GM23338 (cell line): ENCODE results near the gene OTOG. TPM values are rescaled to one million over a fixed set of nuclear protein-coding genes. Genes with fewer than 3 reads are reported as not detected.

ENCODE experiments used
- ATAC-seq: fragments of 200-7000 bp; cut with Tn5 transposase; 3 replicates; pipeline ENCODE4 v1.9.1; 2020
- DNase-seq: peaks from one replicate; pipeline ENCODE4 v3.0.0-alpha.2; 2015; ENCODE audit warnings: low spot score
- H2AFZ ChIP-seq: fragments of 200-600 bp; sonication (generic); 2 replicates; pipeline ENCODE4 v1.8.0; 2016; ENCODE audit warnings: antibody characterized with exemption, mild to moderate bottlenecking, moderate library complexity
- H3F3A ChIP-seq: fragments of 200-600 bp; sonication (generic); replicated peaks from 2 replicates; pipeline ENCODE4 v1.8.0; 2017; ENCODE audit warnings: antibody characterized with exemption, mixed run types, low read depth
- H3K27ac ChIP-seq: fragments of 200-600 bp; sonication (generic); 2 replicates; pipeline ENCODE4 v1.6.1; 2016; ENCODE audit warnings: low read depth
- H3K27me3 ChIP-seq: fragments of 200-600 bp; sonication (generic); 2 replicates; pipeline ENCODE4 v1.8.0; 2016; ENCODE audit warnings: mild to moderate bottlenecking, mixed run types, moderate library complexity; ENCODE audit not compliant: insufficient read depth
- H3K36me3 ChIP-seq: fragments of 200-600 bp; sonication (generic); 2 replicates; pipeline ENCODE4 v1.8.0; 2016; ENCODE audit warnings: mild to moderate bottlenecking; ENCODE audit not compliant: insufficient read depth
- H3K4me1 ChIP-seq: fragments of 200-600 bp; sonication (generic); 2 replicates; pipeline ENCODE4 v1.8.0; 2016; ENCODE audit warnings: mild to moderate bottlenecking, moderate library complexity; ENCODE audit not compliant: insufficient read depth
- H3K4me2 ChIP-seq: fragments of 200-600 bp; sonication (generic); 2 replicates; pipeline ENCODE4 v1.7.1; 2017; ENCODE audit warnings: mixed run types
- H3K4me3 ChIP-seq: fragments of 200-600 bp; sonication (generic); 2 replicates; pipeline ENCODE4 v1.6.1; 2016; ENCODE audit warnings: mixed run types
- H3K79me2 ChIP-seq: fragments of 200-600 bp; sonication (generic); replicated peaks from 2 replicates; pipeline ENCODE4 v1.8.0; 2017; ENCODE audit warnings: mild to moderate bottlenecking; ENCODE audit not compliant: insufficient read depth
- H3K9me2 ChIP-seq: fragments of 200-600 bp; sonication (generic); 2 replicates; pipeline ENCODE4 v1.8.0; 2017; ENCODE audit not compliant: insufficient read depth
- H4K20me1 ChIP-seq: fragments of 200-600 bp; sonication (generic); replicated peaks from 2 replicates; pipeline ENCODE4 v1.8.0; 2017; ENCODE audit warnings: mild to moderate bottlenecking; ENCODE audit not compliant: insufficient read depth
- H3K27ac Mint-ChIP-seq: 2 replicates; pipeline ENCODE4 v1.8.0; 2020; ENCODE audit warnings: inconsistent platforms, mild to moderate bottlenecking, moderate library complexity, mixed read lengths
- H3K27me3 Mint-ChIP-seq: 3 replicates; pipeline ENCODE4 v1.8.0; 2022; ENCODE audit warnings: low read depth, mild to moderate bottlenecking, moderate library complexity, mixed read lengths, inconsistent platforms; ENCODE audit not compliant: insufficient read depth, poor library complexity
- H3K36me3 Mint-ChIP-seq: 3 replicates; pipeline ENCODE4 v1.8.0; 2021; ENCODE audit warnings: low read depth, mild to moderate bottlenecking, inconsistent platforms, moderate library complexity, mixed read lengths
- H3K4me1 Mint-ChIP-seq: 3 replicates; pipeline ENCODE4 v1.8.0; 2020; ENCODE audit warnings: mild to moderate bottlenecking, inconsistent platforms, mixed read lengths
- H3K4me3 Mint-ChIP-seq: 3 replicates; pipeline ENCODE4 v1.8.0; 2021; ENCODE audit warnings: moderate library complexity, mild to moderate bottlenecking, inconsistent platforms, mixed read lengths
- H3K9me3 Mint-ChIP-seq: 3 replicates; pipeline ENCODE4 v1.8.0; 2020; ENCODE audit warnings: moderate library complexity, mild to moderate bottlenecking, inconsistent platforms, mixed read lengths
- CTCF ChIP-seq, 2 experiments: fragments of 200-600 bp in 1 of 2; sonication (generic) in 1 of 2; conservative IDR thresholded peaks; 2 replicates each; pipeline versions ENCODE4 v1.5.1 to v1.6.1; 2016 to 2017; ENCODE audit warnings: antibody characterized with exemption in 2 of 2, low read depth in 2 of 2, mild to moderate bottlenecking in 2 of 2, moderate library complexity in 1 of 2
- POLR2AphosphoS5 ChIP-seq: IDR thresholded peaks from 2 replicates; pipeline ENCODE4 v1.6.1; 2016; ENCODE audit warnings: antibody characterized with exemption, low read depth
- polyA plus RNA-seq: library from polyadenylated mRNA; unstranded; fragments of >200 nt; fragmentation: Nextera tagmentation; extraction: Ambion mirVana; gene quantifications from 2 replicates; pipeline ENCODE4 v1.2.1, GENCODE V29; 2016
- total RNA-seq: library from RNA; depleted of rRNA; stranded (reverse); fragments of >200 nt; shearing (Covaris generic); gene quantifications from 2 replicates; pipeline ENCODE4 v1.2.3, GENCODE V29; 2014
- TF ChIP-seq, protein P1 (sequence below): fragments of 250-450 bp; sonication (Bioruptor Pico); IDR thresholded peaks from 2 replicates; pipeline ENCODE4 v1.5.0; 2020; ENCODE audit warnings: mild to moderate bottlenecking, moderate library complexity
- TF ChIP-seq, protein P2 (sequence below): IDR thresholded peaks from 2 replicates; pipeline ENCODE4 v1.6.1; 2016; ENCODE audit warnings: antibody characterized with exemption

OTOG gene
- total and polyA plus RNA-seq, 2 experiments from 2014 or later, result 0.40 to 0.52 TPM

DNA sequence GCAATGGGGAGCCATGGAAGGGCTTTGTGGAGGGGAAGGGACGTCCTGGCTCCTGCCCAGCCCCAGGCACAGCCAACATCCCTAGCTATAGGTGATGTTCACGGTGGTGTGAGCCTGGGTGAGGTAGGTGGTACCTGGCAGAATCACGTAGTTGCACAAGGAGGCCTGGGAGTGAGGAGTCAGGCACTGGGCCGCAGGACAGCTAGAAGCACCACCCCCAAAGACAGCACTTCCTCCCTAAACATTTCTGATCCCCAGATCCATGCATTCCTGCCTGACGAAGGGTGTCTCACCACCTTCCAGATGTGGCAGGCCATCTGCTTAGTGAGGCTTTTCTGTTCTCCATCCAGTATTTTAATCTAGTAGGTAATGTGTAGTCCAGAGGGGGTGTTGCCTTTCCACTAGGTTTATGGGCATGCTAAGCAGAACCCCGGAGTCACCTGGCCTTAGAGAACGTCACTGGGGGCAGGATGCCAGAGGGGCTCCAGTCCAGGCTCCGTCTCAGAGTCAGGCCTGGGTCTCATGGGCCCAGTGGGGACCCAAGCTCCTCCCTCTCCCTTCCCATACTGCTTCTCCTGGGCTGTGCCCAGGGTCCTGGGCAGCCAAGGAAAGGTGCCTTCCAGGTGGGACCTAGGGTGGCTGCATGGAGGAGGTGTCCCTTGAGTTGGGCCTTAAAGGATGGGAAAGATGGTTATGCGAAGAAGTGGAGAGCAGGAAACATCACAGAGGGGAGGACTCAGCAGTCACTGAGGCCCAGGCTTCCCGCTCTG is 56.2 kb downstream of the OTOG start (continued):
- TF ChIP-seq, protein P1, sequence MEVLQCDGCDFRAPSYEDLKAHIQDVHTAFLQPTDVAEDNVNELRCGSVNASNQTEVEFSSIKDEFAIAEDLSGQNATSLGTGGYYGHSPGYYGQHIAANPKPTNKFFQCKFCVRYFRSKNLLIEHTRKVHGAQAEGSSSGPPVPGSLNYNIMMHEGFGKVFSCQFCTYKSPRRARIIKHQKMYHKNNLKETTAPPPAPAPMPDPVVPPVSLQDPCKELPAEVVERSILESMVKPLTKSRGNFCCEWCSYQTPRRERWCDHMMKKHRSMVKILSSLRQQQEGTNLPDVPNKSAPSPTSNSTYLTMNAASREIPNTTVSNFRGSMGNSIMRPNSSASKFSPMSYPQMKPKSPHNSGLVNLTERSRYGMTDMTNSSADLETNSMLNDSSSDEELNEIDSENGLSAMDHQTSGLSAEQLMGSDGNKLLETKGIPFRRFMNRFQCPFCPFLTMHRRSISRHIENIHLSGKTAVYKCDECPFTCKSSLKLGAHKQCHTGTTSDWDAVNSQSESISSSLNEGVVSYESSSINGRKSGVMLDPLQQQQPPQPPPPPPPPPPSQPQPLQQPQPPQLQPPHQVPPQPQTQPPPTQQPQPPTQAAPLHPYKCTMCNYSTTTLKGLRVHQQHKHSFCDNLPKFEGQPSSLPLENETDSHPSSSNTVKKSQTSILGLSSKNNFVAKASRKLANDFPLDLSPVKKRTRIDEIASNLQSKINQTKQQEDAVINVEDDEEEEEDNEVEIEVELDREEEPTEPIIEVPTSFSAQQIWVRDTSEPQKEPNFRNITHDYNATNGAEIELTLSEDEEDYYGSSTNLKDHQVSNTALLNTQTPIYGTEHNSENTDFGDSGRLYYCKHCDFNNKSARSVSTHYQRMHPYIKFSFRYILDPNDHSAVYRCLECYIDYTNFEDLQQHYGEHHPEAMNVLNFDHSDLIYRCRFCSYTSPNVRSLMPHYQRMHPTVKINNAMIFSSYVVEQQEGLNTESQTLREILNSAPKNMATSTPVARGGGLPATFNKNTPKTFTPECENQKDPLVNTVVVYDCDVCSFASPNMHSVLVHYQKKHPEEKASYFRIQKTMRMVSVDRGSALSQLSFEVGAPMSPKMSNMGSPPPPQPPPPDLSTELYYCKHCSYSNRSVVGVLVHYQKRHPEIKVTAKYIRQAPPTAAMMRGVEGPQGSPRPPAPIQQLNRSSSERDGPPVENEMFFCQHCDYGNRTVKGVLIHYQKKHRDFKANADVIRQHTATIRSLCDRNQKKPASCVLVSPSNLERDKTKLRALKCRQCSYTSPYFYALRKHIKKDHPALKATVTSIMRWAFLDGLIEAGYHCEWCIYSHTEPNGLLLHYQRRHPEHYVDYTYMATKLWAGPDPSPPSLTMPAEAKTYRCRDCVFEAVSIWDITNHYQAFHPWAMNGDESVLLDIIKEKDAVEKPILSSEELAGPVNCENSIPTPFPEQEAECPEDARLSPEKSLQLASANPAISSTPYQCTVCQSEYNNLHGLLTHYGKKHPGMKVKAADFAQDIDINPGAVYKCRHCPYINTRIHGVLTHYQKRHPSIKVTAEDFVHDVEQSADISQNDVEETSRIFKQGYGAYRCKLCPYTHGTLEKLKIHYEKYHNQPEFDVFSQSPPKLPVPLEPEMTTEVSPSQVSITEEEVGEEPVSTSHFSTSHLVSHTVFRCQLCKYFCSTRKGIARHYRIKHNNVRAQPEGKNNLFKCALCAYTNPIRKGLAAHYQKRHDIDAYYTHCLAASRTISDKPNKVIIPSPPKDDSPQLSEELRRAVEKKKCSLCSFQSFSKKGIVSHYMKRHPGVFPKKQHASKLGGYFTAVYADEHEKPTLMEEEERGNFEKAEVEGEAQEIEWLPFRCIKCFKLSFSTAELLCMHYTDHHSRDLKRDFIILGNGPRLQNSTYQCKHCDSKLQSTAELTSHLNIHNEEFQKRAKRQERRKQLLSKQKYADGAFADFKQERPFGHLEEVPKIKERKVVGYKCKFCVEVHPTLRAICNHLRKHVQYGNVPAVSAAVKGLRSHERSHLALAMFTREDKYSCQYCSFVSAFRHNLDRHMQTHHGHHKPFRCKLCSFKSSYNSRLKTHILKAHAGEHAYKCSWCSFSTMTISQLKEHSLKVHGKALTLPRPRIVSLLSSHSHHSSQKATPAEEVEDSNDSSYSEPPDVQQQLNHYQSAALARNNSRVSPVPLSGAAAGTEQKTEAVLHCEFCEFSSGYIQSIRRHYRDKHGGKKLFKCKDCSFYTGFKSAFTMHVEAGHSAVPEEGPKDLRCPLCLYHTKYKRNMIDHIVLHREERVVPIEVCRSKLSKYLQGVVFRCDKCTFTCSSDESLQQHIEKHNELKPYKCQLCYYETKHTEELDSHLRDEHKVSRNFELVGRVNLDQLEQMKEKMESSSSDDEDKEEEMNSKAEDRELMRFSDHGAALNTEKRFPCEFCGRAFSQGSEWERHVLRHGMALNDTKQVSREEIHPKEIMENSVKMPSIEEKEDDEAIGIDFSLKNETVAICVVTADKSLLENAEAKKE (CRISPR knock-in tag), result no peak
- no peak for TF ChIP-seq CTCF (conservative IDR thresholded peaks at IDR 0.05; ENCODE audit: low read depth in 2 of 2)

DNA sequence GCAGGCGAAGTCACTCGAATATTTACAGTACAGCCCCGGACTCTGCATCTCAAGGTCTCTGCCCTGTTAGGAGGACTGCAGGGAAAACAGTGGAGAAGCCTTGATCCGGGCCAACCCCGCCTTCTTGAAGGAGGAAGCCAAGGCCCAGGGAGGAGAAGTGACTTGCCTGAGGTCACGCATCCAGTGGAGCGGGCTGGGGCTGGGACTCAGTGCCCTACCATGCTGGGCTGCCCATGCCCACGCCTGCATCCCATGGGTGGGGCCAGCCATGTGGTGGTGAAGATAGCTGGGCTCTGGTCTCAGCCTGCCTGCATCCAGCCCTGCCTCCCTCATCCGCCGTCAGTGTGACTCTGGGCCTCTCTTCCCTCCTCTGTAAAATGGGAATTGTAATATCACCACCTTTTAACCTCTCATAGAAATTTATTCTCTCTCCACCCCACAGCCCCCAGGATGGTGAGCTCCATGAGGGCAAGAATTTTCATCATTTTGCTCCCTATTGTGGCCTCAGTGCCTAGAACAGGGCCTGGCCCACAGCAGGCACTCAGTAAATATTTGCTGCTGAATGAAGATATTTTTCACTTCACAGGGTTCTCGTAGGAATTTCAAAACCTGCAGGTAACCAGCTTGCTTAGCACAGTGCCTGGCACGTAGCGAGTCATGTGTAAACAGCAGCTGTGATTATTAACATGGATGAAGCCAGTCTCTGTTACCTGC is 57.3 kb downstream of the OTOG start:
- Histone ChIP-seq H4K20me1 (no peaks in the 10 kb centered on the region), H3K4me1 (no peaks in the 10 kb centered on the region), H3K4me3 (no peak overlapping the region), H3K79me2 (no peaks in the 10 kb centered on the region), H3K4me2 (no peak overlapping the region), H3K36me3 (no peaks in the 10 kb centered on the region), H2AFZ (no peak overlapping the region), H3K27ac (no peak overlapping the region), H3K9me2 (no peaks in the 10 kb centered on the region), H3K27me3 (no peaks in the 10 kb centered on the region), H3F3A (no peaks in the 10 kb centered on the region)
- H3K9me3 Mint-ChIP-seq, result no peaks in the 10 kb centered on the region
- peaks cover 6% of the 10 kb centered on the region for H3K27me3 Mint-ChIP-seq
- ATAC-seq, result no peak
- peaks cover 14% of the 10 kb centered on the region for H3K4me1 Mint-ChIP-seq
- H3K36me3 Mint-ChIP-seq, result no peaks in the 10 kb centered on the region
- no peak for DNase-seq
- no peak overlapping the region for H3K4me3 Mint-ChIP-seq
- no peak overlapping the region for H3K27ac Mint-ChIP-seq
- no peak for TF ChIP-seq POLR2AphosphoS5
- TF ChIP-seq, protein P2, sequence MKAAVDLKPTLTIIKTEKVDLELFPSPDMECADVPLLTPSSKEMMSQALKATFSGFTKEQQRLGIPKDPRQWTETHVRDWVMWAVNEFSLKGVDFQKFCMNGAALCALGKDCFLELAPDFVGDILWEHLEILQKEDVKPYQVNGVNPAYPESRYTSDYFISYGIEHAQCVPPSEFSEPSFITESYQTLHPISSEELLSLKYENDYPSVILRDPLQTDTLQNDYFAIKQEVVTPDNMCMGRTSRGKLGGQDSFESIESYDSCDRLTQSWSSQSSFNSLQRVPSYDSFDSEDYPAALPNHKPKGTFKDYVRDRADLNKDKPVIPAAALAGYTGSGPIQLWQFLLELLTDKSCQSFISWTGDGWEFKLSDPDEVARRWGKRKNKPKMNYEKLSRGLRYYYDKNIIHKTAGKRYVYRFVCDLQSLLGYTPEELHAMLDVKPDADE, result no peak
